ENCODE data around the gene DCST2.

The DCST2 gene

DNA sequence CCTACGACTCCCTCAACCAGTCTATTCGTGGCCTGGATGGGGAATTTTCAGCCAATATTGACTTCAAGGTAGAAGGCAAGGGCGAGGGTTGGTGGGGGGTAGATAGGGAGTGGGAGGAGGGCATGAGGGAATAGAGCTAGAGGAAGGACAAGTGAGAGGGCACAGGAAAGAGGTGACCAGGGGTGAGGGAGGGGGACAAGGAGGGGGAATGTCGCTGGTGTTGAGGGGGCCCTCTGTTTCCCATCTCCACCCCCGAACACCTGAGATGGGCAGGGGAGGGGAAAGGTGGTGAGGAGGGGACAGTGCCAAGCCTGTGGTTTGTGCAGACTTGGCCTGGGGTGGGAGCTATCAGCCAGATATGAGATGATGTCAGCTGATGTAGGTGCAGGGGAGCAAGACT, 9.2 kb upstream of the DCST2 start:
- ChIA-PET CTCF (interaction anchor here (0.7 to 19.3 kb wide), 8 partner anchors 10 to 552 kb away, joined by 3 to 368 read pairs (median 8); partner anchors contain the start of genes ADAM15, DCST1, DCST2 and EFNA4), POLR2A (no interaction called here)
- Histone ChIP-seq H3K36me3 (ENCODE audit: control insufficient read depth in 4 of 4, insufficient read depth in 4 of 4, low read length in 3 of 4) (no peaks in the 10 kb centered on the region), H3K27ac (ENCODE audit: insufficient read depth in 1 of 2, low read depth in 1 of 2, low read length in 2 of 2, poor library complexity in 1 of 2, severe bottlenecking in 2 of 2) (no peak overlapping the region), H3K9me3 (ENCODE audit: control extremely low read depth in 1 of 5, control insufficient read depth in 4 of 5, insufficient read depth in 2 of 5, low read depth in 1 of 5, low read length in 4 of 5) (no peaks in the 10 kb centered on the region), H3K4me1 (ENCODE audit: control extremely low read depth in 1 of 4, control insufficient read depth in 4 of 4, insufficient read depth in 4 of 4, low read length in 3 of 4) (peaks cover 8 to 33% (median 23%) of the 10 kb centered on the region in 4 experiments), H3K27me3 (replicated peaks in 2 of 5; ENCODE audit: control insufficient read depth in 4 of 5, insufficient read depth in 5 of 5, low read length in 4 of 5) (no peaks in the 10 kb centered on the region), H3K4me3 (ENCODE audit: control insufficient read depth in 1 of 7, extremely low read depth in 1 of 7, insufficient read depth in 4 of 7, low read depth in 2 of 7, low read length in 6 of 7) (no peak overlapping the region)
- WGBS (ENCODE audit: insufficient coverage), result 93% methylated on average over 2 of the region's 5 CpGs
- DNase-seq, result no peak

DNA sequence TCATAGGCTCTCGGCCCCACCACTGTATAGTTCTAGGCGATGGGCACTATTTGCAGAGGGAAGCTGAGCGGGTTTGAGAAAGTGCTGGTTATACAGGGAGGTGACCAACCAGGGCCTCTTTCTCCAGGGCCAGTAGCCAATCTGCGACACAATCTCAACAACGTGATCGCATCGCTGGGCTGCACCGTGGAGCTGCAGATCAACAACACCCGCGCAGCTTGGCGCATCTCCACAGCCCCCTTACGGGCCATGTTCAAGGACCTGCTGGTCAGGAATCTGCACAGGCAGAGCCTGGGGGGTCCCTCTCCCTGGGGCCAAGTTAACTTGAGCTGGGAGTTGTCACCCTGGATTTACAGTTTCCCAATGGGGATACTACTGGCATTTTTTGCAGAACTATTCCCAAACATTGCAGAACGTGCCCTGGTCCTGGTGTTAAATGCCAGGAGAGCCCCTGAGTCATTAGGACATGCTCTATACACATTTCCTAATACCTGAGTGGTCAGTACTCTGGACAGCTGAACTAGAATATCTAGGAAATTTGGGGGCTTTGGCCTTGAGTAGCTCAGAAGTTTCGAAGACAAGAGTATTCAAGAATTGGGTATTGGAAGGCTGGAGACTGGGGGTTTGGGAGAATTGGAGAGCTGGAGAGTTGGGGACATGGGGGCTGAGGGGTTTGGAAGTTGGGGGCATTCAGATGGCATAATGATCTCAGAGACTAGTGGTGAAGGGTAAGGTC, 6.9 kb upstream of the DCST2 start:
- DNase-seq, result no peak

DNA sequence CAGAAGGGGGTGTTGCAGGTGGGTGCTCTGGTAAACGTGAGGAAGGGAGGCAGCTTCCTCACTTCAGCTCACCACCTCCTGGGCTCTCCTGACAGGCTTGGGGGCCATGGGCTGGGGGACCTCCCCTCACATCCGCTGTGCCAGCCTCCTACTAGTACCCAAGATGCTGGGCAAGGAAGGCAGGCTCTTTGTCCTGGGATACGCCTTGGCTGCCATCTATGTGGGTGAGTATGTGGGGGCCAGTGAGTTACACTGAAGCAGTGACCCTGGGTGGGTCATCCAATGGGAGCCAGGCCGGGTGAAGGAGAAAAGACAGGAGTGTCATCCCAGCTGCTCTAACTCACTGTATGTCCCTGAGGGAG, 5.7 kb upstream of the DCST2 start:
- POLR2A ChIA-PET, result interaction anchor here (0.6 kb wide), 1 partner anchor 33 kb away, joined by 3 read pairs; no protein-coding TSS in a partner anchor
- no peaks in the 10 kb centered on the region for H3K27me3 ChIP-seq (replicated peaks in 2 of 5; ENCODE audit: control insufficient read depth in 4 of 5, insufficient read depth in 5 of 5, low read length in 4 of 5)
- no peak overlapping the region for H3K27ac ChIP-seq (ENCODE audit: insufficient read depth in 1 of 2, low read depth in 1 of 2, low read length in 2 of 2, poor library complexity in 1 of 2, severe bottlenecking in 2 of 2)
- CTCF ChIA-PET, result interaction anchor here (0.7 to 19.3 kb wide), 9 partner anchors 9 to 83 kb away, joined by 3 to 368 read pairs (median 3); partner anchors contain the start of genes ADAM15, EFNA4 and PBXIP1
- peak overlapping the region in 1 of 7 experiments; percentile 47 for H3K4me3 ChIP-seq (ENCODE audit: control insufficient read depth in 1 of 7, extremely low read depth in 1 of 7, insufficient read depth in 4 of 7, low read depth in 2 of 7, low read length in 6 of 7)
- WGBS (ENCODE audit: insufficient coverage), result 70% methylated on average over 2 of the region's 4 CpGs
- no peaks in the 10 kb centered on the region for H3K36me3 ChIP-seq (ENCODE audit: control insufficient read depth in 4 of 4, insufficient read depth in 4 of 4, low read length in 3 of 4)
- H3K4me1 ChIP-seq (ENCODE audit: control extremely low read depth in 1 of 4, control insufficient read depth in 4 of 4, insufficient read depth in 4 of 4, low read length in 3 of 4), result peaks cover 5 to 36% (median 14%) of the 10 kb centered on the region in 4 experiments
- no peaks in the 10 kb centered on the region for H3K9me3 ChIP-seq (ENCODE audit: control extremely low read depth in 1 of 5, control insufficient read depth in 4 of 5, insufficient read depth in 2 of 5, low read depth in 1 of 5, low read length in 4 of 5)
- no peak for DNase-seq

More for the DNA sequence above, 6.9 kb upstream of the DCST2 start:
- ChIA-PET CTCF (interaction anchor here (1.0 to 19.3 kb wide), 7 partner anchors 10 to 97 kb away, joined by 3 to 368 read pairs (median 5); partner anchors contain the start of genes ADAM15 and EFNA4), POLR2A (interaction anchor here (0.6 kb wide), 1 partner anchor 556 kb away, joined by 5 read pairs; no protein-coding TSS in a partner anchor)
- no peaks in the 10 kb centered on the region for H3K27me3 ChIP-seq (replicated peaks in 2 of 5; ENCODE audit: control insufficient read depth in 4 of 5, insufficient read depth in 5 of 5, low read length in 4 of 5)
- H3K4me3 ChIP-seq (ENCODE audit: control insufficient read depth in 1 of 7, extremely low read depth in 1 of 7, insufficient read depth in 4 of 7, low read depth in 2 of 7, low read length in 6 of 7), result no peak overlapping the region
- 98% methylated on average over 13 of the region's 14 CpGs for WGBS (ENCODE audit: insufficient coverage)
- no peaks in the 10 kb centered on the region for H3K9me3 ChIP-seq (ENCODE audit: control extremely low read depth in 1 of 5, control insufficient read depth in 4 of 5, insufficient read depth in 2 of 5, low read depth in 1 of 5, low read length in 4 of 5)
- H3K27ac ChIP-seq (ENCODE audit: insufficient read depth in 1 of 2, low read depth in 1 of 2, low read length in 2 of 2, poor library complexity in 1 of 2, severe bottlenecking in 2 of 2), result no peak overlapping the region
- H3K36me3 ChIP-seq (ENCODE audit: control insufficient read depth in 4 of 4, insufficient read depth in 4 of 4, low read length in 3 of 4), result no peaks in the 10 kb centered on the region
- H3K4me1 ChIP-seq (ENCODE audit: control extremely low read depth in 1 of 4, control insufficient read depth in 4 of 4, insufficient read depth in 4 of 4, low read length in 3 of 4), result peaks cover 8 to 46% (median 24%) of the 10 kb centered on the region in 4 experiments

DNA sequence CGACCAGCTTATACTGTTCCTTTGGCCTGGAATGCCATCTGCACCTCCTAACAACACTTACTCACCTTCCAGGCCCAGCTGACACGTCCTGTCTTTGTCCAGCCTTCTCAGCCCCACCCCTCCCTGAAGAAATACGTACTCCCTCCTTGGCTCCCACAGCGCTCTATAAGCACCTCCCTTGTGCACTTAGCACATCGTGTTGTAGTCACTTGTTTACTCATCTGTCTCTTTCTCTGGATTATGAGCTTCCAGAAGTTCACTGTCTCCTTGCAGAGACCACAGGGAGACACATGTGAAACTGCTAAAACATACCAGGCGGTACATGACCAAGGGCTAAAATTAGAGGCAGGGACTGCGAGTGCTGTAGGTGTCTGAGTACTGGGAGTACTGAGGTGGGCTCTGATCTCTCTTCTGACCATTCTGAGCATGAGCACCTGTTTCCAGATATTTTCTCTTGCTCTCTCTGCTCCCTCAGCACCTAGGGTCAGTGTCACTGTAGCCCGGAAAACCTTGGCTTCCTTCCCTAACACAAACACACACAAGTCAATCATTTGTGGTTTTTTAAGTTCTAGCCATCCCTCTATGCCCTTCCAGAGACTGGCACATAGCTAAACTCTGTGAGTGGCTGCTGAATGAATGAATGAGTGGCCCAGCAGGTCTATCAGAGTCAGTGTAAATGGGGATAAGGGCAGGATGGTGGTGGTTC, 5.2 kb upstream of the DCST2 start:
- DNase-seq, result peak in 1 of 3 donors; percentile 17
- Histone ChIP-seq H3K9me3 (ENCODE audit: control extremely low read depth in 1 of 5, control insufficient read depth in 4 of 5, insufficient read depth in 2 of 5, low read depth in 1 of 5, low read length in 4 of 5) (no peaks in the 10 kb centered on the region), H3K36me3 (ENCODE audit: control insufficient read depth in 4 of 4, insufficient read depth in 4 of 4, low read length in 3 of 4) (no peaks in the 10 kb centered on the region), H3K4me3 (ENCODE audit: control insufficient read depth in 1 of 7, extremely low read depth in 1 of 7, insufficient read depth in 4 of 7, low read depth in 2 of 7, low read length in 6 of 7) (peak overlapping the region in 1 of 7 experiments; percentile 47), H3K27ac (ENCODE audit: insufficient read depth in 1 of 2, low read depth in 1 of 2, low read length in 2 of 2, poor library complexity in 1 of 2, severe bottlenecking in 2 of 2) (no peak overlapping the region), H3K27me3 (replicated peaks in 2 of 5; ENCODE audit: control insufficient read depth in 4 of 5, insufficient read depth in 5 of 5, low read length in 4 of 5) (no peaks in the 10 kb centered on the region), H3K4me1 (ENCODE audit: control extremely low read depth in 1 of 4, control insufficient read depth in 4 of 4, insufficient read depth in 4 of 4, low read length in 3 of 4) (peaks cover 5 to 36% (median 14%) of the 10 kb centered on the region in 4 experiments)
- POLR2A ChIA-PET, result interaction anchor here (0.6 kb wide), 1 partner anchor 33 kb away, joined by 3 read pairs; no protein-coding TSS in a partner anchor
- 47% methylated on average over 6 of the region's 8 CpGs for WGBS (ENCODE audit: insufficient coverage)
- CTCF ChIA-PET, result interaction anchor here (0.7 to 19.3 kb wide), 10 partner anchors 9 to 83 kb away, joined by 3 to 368 read pairs (median 3); partner anchors contain the start of genes ADAM15, EFNA4, PBXIP1 and PYGO2

DNA sequence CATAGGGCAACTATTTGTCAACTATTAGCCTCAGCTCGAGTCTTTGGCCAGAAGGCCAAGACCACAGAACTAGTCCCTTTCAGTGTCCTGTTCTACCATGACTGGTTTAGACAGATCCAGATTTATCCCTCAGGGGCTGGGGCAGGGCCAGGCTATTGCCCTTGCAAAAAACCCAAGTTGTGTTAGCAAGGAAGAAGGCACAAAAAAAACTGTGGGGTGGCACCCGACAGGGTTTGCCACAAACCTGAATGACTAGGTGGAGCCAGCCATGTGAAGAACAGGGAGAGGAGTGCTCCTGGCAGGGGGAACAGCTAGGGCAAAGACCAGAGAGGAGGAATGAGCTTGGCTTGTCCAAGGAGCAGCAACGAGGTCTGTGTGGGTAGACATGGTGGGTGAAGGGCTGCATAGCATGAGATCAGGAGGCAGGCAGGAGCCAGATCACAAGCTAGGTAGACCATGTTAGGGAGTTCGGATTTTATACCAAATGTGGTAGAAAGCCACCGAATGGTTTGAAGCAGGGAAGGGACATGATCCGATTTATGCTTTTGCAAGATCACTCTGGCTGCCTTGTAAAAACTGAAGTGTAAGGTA, 4.4 kb upstream of the DCST2 start:
- POLR2A ChIA-PET, result no interaction called here
- Histone ChIP-seq H3K4me3 (ENCODE audit: control insufficient read depth in 1 of 7, extremely low read depth in 1 of 7, insufficient read depth in 4 of 7, low read depth in 2 of 7, low read length in 6 of 7) (no peak overlapping the region), H3K27ac (ENCODE audit: insufficient read depth in 1 of 2, low read depth in 1 of 2, low read length in 2 of 2, poor library complexity in 1 of 2, severe bottlenecking in 2 of 2) (no peak overlapping the region)

DNA sequence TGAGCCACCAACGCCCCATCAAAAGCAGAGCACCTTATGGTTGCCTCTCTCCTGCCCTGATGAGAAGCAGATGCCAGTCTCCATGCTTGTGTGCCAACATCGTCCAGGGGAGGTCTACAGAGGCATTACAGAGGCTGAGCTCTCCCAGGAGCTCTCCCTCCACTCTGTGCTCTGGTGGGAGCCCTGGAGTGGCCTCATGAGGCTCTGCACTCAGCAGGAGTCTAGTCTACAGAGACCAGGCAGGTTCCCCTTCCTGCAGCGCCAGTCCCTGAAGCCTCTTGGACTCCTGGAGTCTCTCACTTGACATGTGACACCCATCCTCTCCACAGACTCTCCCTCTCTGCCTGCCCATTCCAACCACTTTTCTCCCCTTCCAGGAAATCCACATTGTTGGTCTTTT, 3.5 kb upstream of the DCST2 start:
- Histone ChIP-seq H3K4me3 (ENCODE audit: control insufficient read depth in 1 of 7, extremely low read depth in 1 of 7, insufficient read depth in 4 of 7, low read depth in 2 of 7, low read length in 6 of 7) (no peak overlapping the region), H3K27me3 (replicated peaks in 2 of 5; ENCODE audit: control insufficient read depth in 4 of 5, insufficient read depth in 5 of 5, low read length in 4 of 5) (no peaks in the 10 kb centered on the region), H3K4me1 (ENCODE audit: control extremely low read depth in 1 of 4, control insufficient read depth in 4 of 4, insufficient read depth in 4 of 4, low read length in 3 of 4) (peaks cover 5 to 31% (median 14%) of the 10 kb centered on the region in 4 experiments), H3K27ac (ENCODE audit: insufficient read depth in 1 of 2, low read depth in 1 of 2, low read length in 2 of 2, poor library complexity in 1 of 2, severe bottlenecking in 2 of 2) (no peak overlapping the region), H3K9me3 (ENCODE audit: control extremely low read depth in 1 of 5, control insufficient read depth in 4 of 5, insufficient read depth in 2 of 5, low read depth in 1 of 5, low read length in 4 of 5) (no peaks in the 10 kb centered on the region), H3K36me3 (ENCODE audit: control insufficient read depth in 4 of 4, insufficient read depth in 4 of 4, low read length in 3 of 4) (no peaks in the 10 kb centered on the region)
- WGBS (ENCODE audit: insufficient coverage), result 97% methylated on average over 3 of the region's 3 CpGs
- CTCF ChIA-PET, result interaction anchor here (0.8 to 19.3 kb wide), 3 partner anchors 8 to 24 kb away, joined by 4 to 368 read pairs (median 159); partner anchors contain the start of genes ADAM15 and EFNA4
- POLR2A ChIA-PET, result no interaction called here
- DNase-seq, result no peak

More for the DNA sequence above, 4.4 kb upstream of the DCST2 start:
- no peaks in the 10 kb centered on the region for H3K9me3 ChIP-seq (ENCODE audit: control extremely low read depth in 1 of 5, control insufficient read depth in 4 of 5, insufficient read depth in 2 of 5, low read depth in 1 of 5, low read length in 4 of 5)
- DNase-seq, result no peak
- WGBS (ENCODE audit: insufficient coverage), result 96% methylated on average over 6 of the region's 6 CpGs
- no peaks in the 10 kb centered on the region for H3K27me3 ChIP-seq (replicated peaks in 2 of 5; ENCODE audit: control insufficient read depth in 4 of 5, insufficient read depth in 5 of 5, low read length in 4 of 5)
- no peaks in the 10 kb centered on the region for H3K36me3 ChIP-seq (ENCODE audit: control insufficient read depth in 4 of 4, insufficient read depth in 4 of 4, low read length in 3 of 4)
- peaks cover 5 to 33% (median 14%) of the 10 kb centered on the region in 4 experiments for H3K4me1 ChIP-seq (ENCODE audit: control extremely low read depth in 1 of 4, control insufficient read depth in 4 of 4, insufficient read depth in 4 of 4, low read length in 3 of 4)
- CTCF ChIA-PET, result interaction anchor here (0.8 to 19.3 kb wide), 7 partner anchors 9 to 77 kb away, joined by 3 to 368 read pairs (median 4); partner anchors contain the start of genes ADAM15, EFNA4 and PYGO2
